Activated CD8-positive, alpha-beta T cell treated with anti-CD3 and anti-CD28 coated beads, Interleukin-2, amount 10 ng/mL, durations not matched to agents 7 days and 5 days (primary cell): Measurements from ENCODE around the gene RETSAT. TPM values are rescaled to one million over a fixed set of nuclear protein-coding genes. Genes with fewer than 3 reads are reported as not detected.
A peak's percentile ranks its signal among the peaks of the same experiment; 100 is the strongest.

Experiments used
- ATAC-seq: fragments of 150-1000 bp; cut with Tn5 transposase; one replicate; pipeline ENCODE4 v1.10.0; 2021; ENCODE audit warnings: moderate library complexity
- CTCF ChIA-PET: fragments of 350-600 bp; sonication (Branson Sonifier 250); formaldehyde crosslinking; loops from one replicate; lab custom pipeline; 2021; ENCODE audit warnings: antibody characterized with exemption; lab: Charles Lee
- POLR2A ChIA-PET: fragments of 350-600 bp; sonication (Branson Sonifier 250); formaldehyde crosslinking; loops from one replicate; lab custom pipeline; 2021; ENCODE audit warnings: antibody characterized with exemption; lab: Charles Lee
- DNase-seq: peaks from one replicate; pipeline ENCODE4 v3.0.0-alpha.2; 2020
- H3K27ac Mint-ChIP-seq: one replicate; pipeline ENCODE4 v1.8.0; 2021; ENCODE audit warnings: mild to moderate bottlenecking, mixed read lengths
- H3K27me3 Mint-ChIP-seq: one replicate; pipeline ENCODE4 v1.8.0; 2021; ENCODE audit warnings: low read depth, mixed read lengths
- H3K36me3 Mint-ChIP-seq: one replicate; pipeline ENCODE4 v1.8.0; 2021; ENCODE audit warnings: low read depth, mixed read lengths
- H3K4me1 Mint-ChIP-seq: one replicate; pipeline ENCODE4 v1.8.0; 2021; ENCODE audit warnings: low read depth, mixed read lengths
- H3K4me3 Mint-ChIP-seq: one replicate; pipeline ENCODE4 v1.8.0; 2021; ENCODE audit warnings: mild to moderate bottlenecking, mixed read lengths
- H3K9me3 Mint-ChIP-seq: one replicate; pipeline ENCODE4 v1.8.0; 2022; ENCODE audit warnings: mixed read lengths; ENCODE audit not compliant: insufficient read depth
- total RNA-seq, 2 experiments: library from RNA; stranded (reverse); gene quantifications; one replicate each; pipeline ENCODE4 v1.2.3, GENCODE V29; 2021

RETSAT gene
- 10 to 100 TPM; 27.8 to 28.4 TPM for total RNA-seq

GRCh38 chr2:85354286-85355072 is at the start of gene RETSAT, which contains the start of gene ELMOD3:
Gene RETSAT (minus strand): TSS chr2:85354528. CDS start chr2:85354507, 21 bp downstream.
Gene ELMOD3 (plus strand): TSS chr2:85354769. CDS start chr2:85357199, 2,430 bp downstream.
- peak within 1 kb of the TSS; percentile 99 for H3K4me3 Mint-ChIP-seq
- H3K9me3 Mint-ChIP-seq = no peaks in the 10 kb centered on the region
- ChIA-PET POLR2A (interaction anchor here (0.6 to 3.0 kb wide), 26 partner anchors 9 to 446 kb away, joined by 3 to 54 read pairs (median 4); partner anchors contain the start of genes GGCX, MAT2A and TGOLN2), CTCF (interaction anchor here (0.6 to 2.4 kb wide), 10 partner anchors 10 to 324 kb away, joined by 3 to 12 read pairs (median 4); partner anchors contain the start of genes MAT2A and TGOLN2)
- H3K36me3 Mint-ChIP-seq = peaks cover 54% of the 10 kb centered on the region
- peak; percentile 99 for DNase-seq
- H3K27me3 Mint-ChIP-seq = no peaks in the 10 kb centered on the region
- ATAC-seq = peak; percentile 100
- H3K27ac Mint-ChIP-seq = peak within 1 kb of the TSS; percentile 99
- H3K4me1 Mint-ChIP-seq = peaks cover 47% of the 10 kb centered on the region

DNA sequence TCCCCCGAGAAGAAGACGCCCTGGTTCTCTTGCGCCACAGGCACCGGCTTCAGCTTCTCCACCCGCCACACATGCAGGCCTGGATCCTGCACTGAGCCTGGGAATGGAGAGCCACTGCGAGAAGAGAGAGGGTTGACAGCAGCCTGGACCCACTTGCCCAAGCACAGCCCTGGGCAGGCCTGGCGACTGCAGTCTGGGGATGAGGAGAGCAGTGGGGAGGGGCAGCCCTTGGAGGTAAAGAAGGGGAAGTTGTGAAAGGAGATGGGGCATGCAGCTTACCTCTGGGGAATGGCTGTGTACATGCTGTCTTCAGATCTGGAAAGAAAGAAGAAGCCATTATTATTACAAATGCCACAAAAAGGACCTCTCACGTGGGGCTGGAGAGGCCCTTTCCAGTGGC is 47.5 kb upstream of the RETSAT start:
- no peak overlapping the region for H3K4me3 Mint-ChIP-seq
- no peak overlapping the region for H3K27ac Mint-ChIP-seq
- ChIA-PET CTCF (no interaction called here), POLR2A (interaction anchor here (1.2 kb wide), 1 partner anchor 74 kb away, joined by 3 read pairs; the partner anchor contains the start of gene TGOLN2)
- H3K36me3 Mint-ChIP-seq = peaks cover 69% of the 10 kb centered on the region
- no peaks in the 10 kb centered on the region for H3K27me3 Mint-ChIP-seq
- ATAC-seq = no peak
- no peak for DNase-seq
- peaks cover 4% of the 10 kb centered on the region for H3K9me3 Mint-ChIP-seq
- peaks cover 29% of the 10 kb centered on the region for H3K4me1 Mint-ChIP-seq

DNA sequence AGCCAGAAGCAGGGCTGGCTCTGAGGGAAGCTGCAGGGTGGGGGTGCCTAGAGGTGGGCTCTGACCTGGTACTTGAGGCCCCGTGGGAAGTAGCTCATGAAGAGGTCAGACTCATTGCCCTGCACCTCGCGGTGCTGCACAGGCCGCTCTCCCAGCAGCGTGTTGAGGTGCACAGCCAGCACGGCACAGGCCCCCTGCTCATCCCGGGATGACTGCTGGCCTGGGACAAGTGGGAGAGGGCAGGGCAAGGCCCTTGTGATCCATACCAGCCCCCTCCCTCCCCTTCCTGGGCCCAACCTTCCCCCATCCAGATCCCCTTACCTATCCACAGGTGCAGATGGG is 47.1 kb upstream of the RETSAT start:
- Mint-ChIP-seq H3K27ac (no peak overlapping the region), H3K4me1 (peaks cover 26% of the 10 kb centered on the region), H3K27me3 (no peaks in the 10 kb centered on the region), H3K9me3 (peaks cover 4% of the 10 kb centered on the region), H3K4me3 (no peak overlapping the region), H3K36me3 (peaks cover 73% of the 10 kb centered on the region)
- ChIA-PET CTCF (no interaction called here), POLR2A (interaction anchor here (1.2 kb wide), 1 partner anchor 74 kb away, joined by 3 read pairs; the partner anchor contains the start of gene TGOLN2)
- no peak for DNase-seq
- ATAC-seq = no peak

- peaks cover 75% of the 10 kb centered on the region for H3K36me3 Mint-ChIP-seq
- ATAC-seq = no peak
- no peaks in the 10 kb centered on the region for H3K27me3 Mint-ChIP-seq
- POLR2A ChIA-PET = interaction anchor here (1.2 kb wide), 1 partner anchor 73 kb away, joined by 3 read pairs; the partner anchor contains the start of gene TGOLN2
- DNase-seq = no peak
- H3K4me3 Mint-ChIP-seq = no peak overlapping the region
- peaks cover 19% of the 10 kb centered on the region for H3K4me1 Mint-ChIP-seq
- CTCF ChIA-PET = interaction anchor here (1.2 to 1.5 kb wide), 2 partner anchors 18 to 151 kb away, joined by 4 to 5 read pairs; partner anchors contain the start of gene SH2D6
- H3K27ac Mint-ChIP-seq = no peak overlapping the region
- peaks cover 4% of the 10 kb centered on the region for H3K9me3 Mint-ChIP-seq
Measured at GRCh38 chr2:85400541-85401463, 46.5 kb upstream of the RETSAT start.

- Mint-ChIP-seq H3K27me3 (no peaks in the 10 kb centered on the region), H3K27ac (no peak overlapping the region), H3K4me3 (no peak overlapping the region), H3K36me3 (peaks cover 72% of the 10 kb centered on the region), H3K4me1 (peaks cover 12% of the 10 kb centered on the region), H3K9me3 (peaks cover 4% of the 10 kb centered on the region)
- ChIA-PET POLR2A (no interaction called here), CTCF (interaction anchor here (1.2 to 1.5 kb wide), 2 partner anchors 19 to 152 kb away, joined by 4 to 5 read pairs; partner anchors contain the start of gene SH2D6)
- ATAC-seq (no peak), DNase-seq (no peak)
Measured at GRCh38 chr2:85400023-85400422, 45.7 kb upstream of the RETSAT start.

DNA sequence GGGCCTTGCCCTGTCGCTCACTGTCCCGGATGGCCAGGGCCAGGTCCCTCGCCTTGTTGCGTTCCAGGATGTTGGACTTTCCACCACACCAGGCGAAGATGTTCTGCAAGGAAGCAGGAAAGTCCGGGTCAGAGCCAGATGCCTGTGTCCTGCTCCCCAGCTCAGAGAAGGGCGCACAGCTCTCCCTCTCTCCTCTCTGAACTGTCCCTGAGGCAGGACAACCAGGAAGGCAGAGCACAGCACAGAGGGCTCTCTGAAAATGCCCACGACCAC is 44.8 kb upstream of the RETSAT start:
- DNase-seq (no peak), ATAC-seq (no peak)
- no peak overlapping the region for H3K4me3 Mint-ChIP-seq
- H3K4me1 Mint-ChIP-seq = peaks cover 10% of the 10 kb centered on the region
- peaks cover 69% of the 10 kb centered on the region for H3K36me3 Mint-ChIP-seq
- H3K27ac Mint-ChIP-seq = no peak overlapping the region
- H3K27me3 Mint-ChIP-seq = no peaks in the 10 kb centered on the region
- H3K9me3 Mint-ChIP-seq = peaks cover 4% of the 10 kb centered on the region
- CTCF ChIA-PET = interaction anchor here (1.2 to 1.5 kb wide), 2 partner anchors 20 to 153 kb away, joined by 4 to 5 read pairs; partner anchors contain the start of gene SH2D6
- POLR2A ChIA-PET = no interaction called here

DNA sequence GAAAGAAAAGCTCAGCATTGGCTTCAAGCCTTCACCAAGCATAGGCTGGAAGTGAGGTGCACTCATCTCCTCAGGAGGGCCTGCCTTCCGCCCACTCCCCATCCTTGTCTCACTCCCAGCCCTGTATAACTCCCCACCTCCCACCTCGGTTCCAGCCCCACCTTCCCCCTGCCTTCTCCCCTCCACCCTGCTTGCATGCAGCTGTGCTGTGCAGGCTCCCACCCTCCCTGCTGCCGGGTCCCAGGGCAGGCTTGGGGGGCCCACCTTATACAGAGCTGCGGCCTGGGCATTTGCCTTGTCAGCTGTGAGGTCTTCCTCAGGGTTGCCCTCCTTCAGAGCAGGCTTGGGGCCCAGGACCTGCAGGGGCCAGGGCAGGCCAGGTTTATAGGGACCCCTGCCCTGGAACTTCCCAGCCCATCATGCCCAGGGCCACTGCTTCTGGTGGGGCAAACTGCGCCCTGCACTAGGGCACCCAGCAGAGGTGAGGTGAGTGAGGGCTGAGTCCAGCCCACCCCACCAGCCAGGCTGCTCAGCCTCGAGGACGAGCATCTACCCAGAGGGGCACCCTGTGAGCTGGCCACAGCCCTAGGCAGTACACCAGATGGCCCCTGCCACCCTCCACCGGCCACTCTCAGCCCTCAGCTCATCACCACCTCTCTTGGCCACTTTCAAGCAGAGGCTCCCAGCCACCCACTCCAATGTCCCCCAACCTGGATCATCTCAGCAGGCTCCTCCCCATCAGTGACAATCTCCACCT is 44.3 kb upstream of the RETSAT start:
- CTCF ChIA-PET = no interaction called here
- POLR2A ChIA-PET = no interaction called here
- no peak overlapping the region for H3K27ac Mint-ChIP-seq
- peaks cover 4% of the 10 kb centered on the region for H3K9me3 Mint-ChIP-seq
- H3K36me3 Mint-ChIP-seq = peaks cover 65% of the 10 kb centered on the region
- peaks cover 10% of the 10 kb centered on the region for H3K4me1 Mint-ChIP-seq
- no peak overlapping the region for H3K4me3 Mint-ChIP-seq
- DNase-seq (no peak), ATAC-seq (no peak)
- no peaks in the 10 kb centered on the region for H3K27me3 Mint-ChIP-seq

DNA sequence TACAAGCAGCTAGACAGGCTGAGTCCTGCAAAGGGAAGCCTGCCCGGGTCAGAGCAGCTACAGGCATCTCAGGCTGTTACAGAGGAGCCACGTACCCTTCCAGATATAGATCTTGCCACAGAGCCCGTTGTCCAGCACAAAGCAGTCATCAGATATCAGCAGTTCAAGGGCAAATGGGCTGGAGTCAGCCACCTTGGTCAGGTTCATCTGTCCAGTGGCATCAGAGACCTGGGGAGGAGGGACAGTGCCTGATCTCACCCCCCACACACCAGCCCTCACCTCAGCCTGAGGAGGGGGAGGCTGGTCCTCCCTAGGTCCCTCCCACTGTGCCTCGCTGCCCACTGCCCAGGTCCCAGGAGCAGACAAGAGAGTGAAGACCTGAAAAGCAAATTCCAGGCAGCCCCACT is 43.6 kb upstream of the RETSAT start:
- CTCF ChIA-PET = no interaction called here
- Mint-ChIP-seq H3K27me3 (no peaks in the 10 kb centered on the region), H3K4me1 (peaks cover 10% of the 10 kb centered on the region), H3K4me3 (no peak overlapping the region), H3K36me3 (peaks cover 62% of the 10 kb centered on the region), H3K9me3 (no peaks in the 10 kb centered on the region), H3K27ac (no peak overlapping the region)
- DNase-seq (no peak), ATAC-seq (no peak)
- POLR2A ChIA-PET = no interaction called here

DNA sequence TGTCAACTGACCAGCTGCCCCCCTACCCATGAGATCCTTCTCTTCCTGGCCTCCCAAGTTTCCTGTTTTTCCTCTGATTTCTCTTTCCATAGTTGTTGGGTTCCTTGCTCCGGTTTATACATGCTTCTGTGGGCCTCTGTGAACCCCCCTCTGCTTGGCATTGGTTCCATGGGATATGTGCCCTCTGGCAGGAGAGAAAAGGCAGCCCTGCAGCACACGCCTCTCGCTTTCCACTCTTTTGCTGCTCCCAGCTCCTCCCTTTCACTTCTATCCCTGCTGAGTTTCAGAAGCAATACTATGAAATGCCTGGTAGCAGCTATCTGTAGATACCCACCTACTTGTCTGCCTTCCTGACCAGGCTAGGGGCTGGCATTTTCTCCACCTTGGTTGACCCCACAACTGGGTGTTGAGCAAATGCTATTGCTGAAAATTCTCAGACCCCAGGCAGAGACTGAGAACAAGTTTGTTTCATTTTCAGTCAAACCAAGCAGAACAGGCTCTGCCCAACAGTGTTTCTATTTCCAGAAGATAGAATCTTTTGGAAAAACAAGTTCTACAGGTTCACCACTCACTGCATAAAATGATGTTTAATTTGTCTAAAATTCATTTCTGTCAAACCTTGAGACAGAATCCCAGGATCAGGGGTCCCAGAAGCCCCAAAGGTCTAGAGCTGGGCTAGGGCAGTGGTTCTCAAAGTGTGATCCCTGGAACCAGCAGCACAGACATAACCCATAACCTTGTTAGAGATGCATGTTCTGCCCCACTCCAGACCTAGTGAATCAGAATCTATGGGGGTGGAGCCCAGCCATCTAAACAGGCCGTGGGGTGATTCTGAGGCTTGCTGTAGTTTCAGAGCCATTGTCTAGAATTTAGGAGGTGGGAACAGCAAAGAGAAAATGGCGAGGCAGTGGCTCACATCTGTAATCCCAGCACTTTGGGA is 42.5 kb upstream of the RETSAT start:
- ChIA-PET CTCF (no interaction called here), POLR2A (no interaction called here)
- H3K4me1 Mint-ChIP-seq = peaks cover 14% of the 10 kb centered on the region
- peaks cover 58% of the 10 kb centered on the region for H3K36me3 Mint-ChIP-seq
- no peaks in the 10 kb centered on the region for H3K27me3 Mint-ChIP-seq
- H3K4me3 Mint-ChIP-seq = no peak overlapping the region
- DNase-seq = no peak
- ATAC-seq = no peak
- H3K27ac Mint-ChIP-seq = no peak overlapping the region
- H3K9me3 Mint-ChIP-seq = no peaks in the 10 kb centered on the region

GRCh38 chr2:85395912-85396475 is 41.7 kb upstream of the RETSAT start:
- DNase-seq = no peak
- POLR2A ChIA-PET = no interaction called here
- H3K36me3 Mint-ChIP-seq = peaks cover 55% of the 10 kb centered on the region
- CTCF ChIA-PET = no interaction called here
- peaks cover 21% of the 10 kb centered on the region for H3K4me1 Mint-ChIP-seq
- no peaks in the 10 kb centered on the region for H3K9me3 Mint-ChIP-seq
- H3K27me3 Mint-ChIP-seq = no peaks in the 10 kb centered on the region
- H3K4me3 Mint-ChIP-seq = no peak overlapping the region
- no peak for ATAC-seq
- no peak overlapping the region for H3K27ac Mint-ChIP-seq
